ENCODE data around the gene ZSCAN16. TPM values are rescaled to one million over a fixed set of nuclear protein-coding genes. Genes with fewer than 3 reads are reported as not detected.

ZSCAN16 gene
- total and polyA plus RNA-seq, 9 of the 15 experiments (the other 6 are each of a cell fraction or from before 2014, with no cell fraction given): 0.08 TPM; not detected in 8

GRCh38 chr6:28134015-28134414, 9.6 kb downstream of the ZSCAN16 start:
- POLR2A ChIA-PET: no interaction called here
- in situ Hi-C loops (cut with MboI) (no loop called here), intact Hi-C loops (cut with micrococcal nuclease) (loop anchor here (2.0 kb wide), 1 partner anchor 551 kb away; no protein-coding TSS in a partner anchor)
- peak in 1 of 4 experiments; percentile 72 for DNase-seq (ENCODE audit: extremely low read depth in 1 of 4, low spot score in 3 of 4)
- no peaks in the 10 kb centered on the region for H3K9me1 ChIP-seq (ENCODE audit: control insufficient read depth, insufficient read depth, low read length)
- peaks cover 44% of the 10 kb centered on the region for H3K36me3 ChIP-seq (ENCODE audit: control insufficient read depth, insufficient read depth, low read length)
- no peak overlapping the region for H2AFZ ChIP-seq (ENCODE audit: low read depth, low read length)
- no peak overlapping the region for H3K27ac ChIP-seq (ENCODE audit: extremely low read depth, low read depth, low read length)
- CTCF ChIA-PET (ENCODE audit: low intra/inter-chr PET ratio): interaction anchor here (0.9 kb wide), 1 partner anchor 222 kb away, joined by 12 read pairs; no protein-coding TSS in a partner anchor
- no peaks in the 10 kb centered on the region; the same call in 1 of the 2 replicates for H4K20me1 ChIP-seq (replicated peaks; ENCODE audit: control insufficient read depth, insufficient read depth, low read length)
- WGBS (ENCODE audit: insufficient coverage, low coverage, missing lambda C conversion rate): 52% methylated on average over 3 of the region's 3 CpGs
- H3K4me1 ChIP-seq (replicated peaks in 1 of 2; ENCODE audit: control insufficient read depth in 2 of 2, insufficient read depth in 2 of 2, low read length in 2 of 2): peaks cover 8 to 15% of the 10 kb centered on the region in 2 experiments; a peak in 4 of 5 replicates
- ATAC-seq: peak; percentile 37
- no TSS peak for BruUV-seq (replicated peaks)
- FAIRE-seq: peak; percentile 76
- no peaks in the 10 kb centered on the region for H3K27me3 ChIP-seq (ENCODE audit: control insufficient read depth in 2 of 2, insufficient read depth in 2 of 2, low read length in 2 of 2)
- H3K79me2 ChIP-seq (ENCODE audit: control insufficient read depth, insufficient read depth, low read length): peaks cover 81% of the 10 kb centered on the region
- no peak overlapping the region for H3K4me2 ChIP-seq (ENCODE audit: insufficient read depth, low read length)
- no peak overlapping the region for H3K9ac ChIP-seq (ENCODE audit: insufficient read depth in 1 of 2, low read depth in 2 of 2, low read length in 2 of 2)
- H3K9me3 ChIP-seq (replicated peaks; ENCODE audit: control insufficient read depth, insufficient read depth, low read depth, low read length): no peaks in the 10 kb centered on the region; the same call in 1 of the 2 replicates
- no peak overlapping the region for H3K4me3 ChIP-seq
- no peak for TF ChIP-seq ZBTB40 (IDR thresholded peaks at IDR 0.05)
- no peak for TF ChIP-seq ZBTB40 (CRISPR knock-in tag; IDR thresholded peaks at IDR 0.05)
- no peak for TF ChIP-seq XRCC3 (IDR thresholded peaks at IDR 0.05)
- TF ChIP-seq SMAD2 (IDR thresholded peaks at IDR 0.05; ENCODE audit: low read depth, low read length): no peak
- TF ChIP-seq POLR3A (IDR thresholded peaks at IDR 0.05; ENCODE audit: borderline replicate concordance, extremely low read depth, insufficient read depth, insufficient read length): no peak
- TF ChIP-seq E2F4 (CRISPR knock-in tag; IDR thresholded peaks at IDR 0.05; ENCODE audit: low read depth): no peak
- TF ChIP-seq ERF (CRISPR knock-in tag; IDR thresholded peaks at IDR 0.05): no peak
- TF ChIP-seq ESRRB (CRISPR knock-in tag; IDR thresholded peaks at IDR 0.05; ENCODE audit: borderline replicate concordance): no peak
- no peak for TF ChIP-seq EWSR1 (IDR thresholded peaks at IDR 0.05; ENCODE audit: borderline replicate concordance, low read depth, partially characterized antibody)
- no peak for TF ChIP-seq ZBED1 (IDR thresholded peaks at IDR 0.05)
- TF ChIP-seq ZNF511 (CRISPR knock-in tag; IDR thresholded peaks at IDR 0.05): no peak
- no peak for TF ChIP-seq FUS (optimal IDR thresholded peaks at IDR 0.05; ENCODE audit: low read depth, low read length)
- TF ChIP-seq GATA2 (CRISPR knock-in tag; IDR thresholded peaks at IDR 0.05): no peak
